HepG2 (cell line): Measurements from ENCODE around the gene OTUD1. TPM values are rescaled to one million over a fixed set of nuclear protein-coding genes. Genes with fewer than 3 reads are reported as not detected.

Source experiments
- ATAC-seq: fragments of 200-7000 bp; cut with Tn5 transposase; 3 replicates; pipeline ENCODE4 v1.9.1; 2020; ENCODE audit warnings: mild to moderate bottlenecking, moderate library complexity
- BruUV-seq: library from RNA; stranded (reverse); fragments of 400-500 nt; replicated peaks from 2 replicates; lab custom pipeline; 2021; lab: Mats Ljungman, UMichigan
- CTCF ChIA-PET: fragments of 300-600 bp; formaldehyde crosslinking; extraction: SDS; loops from one replicate; lab custom pipeline; 2021; ENCODE audit warnings: low total read pairs, inconsistent platforms, low intra/inter-chr PET ratio; lab: Yijun Ruan, JAX
- POLR2A ChIA-PET: fragments of 350-600 bp; sonication (Branson Sonifier 250); formaldehyde crosslinking; loops from one replicate; lab custom pipeline; 2020; ENCODE audit warnings: antibody characterized with exemption, inconsistent platforms; lab: Yijun Ruan, JAX
- DNase-seq: peaks from one replicate; pipeline ENCODE4 v3.0.0-alpha.2; 2015; ENCODE audit warnings: low spot score
- FAIRE-seq: peaks from 3 replicates; lab custom pipeline; 2011; peaks lifted over from hg19 to GRCh38; lab: Jason Lieb, UNC
- H2AFZ ChIP-seq: one replicate; pipeline ENCODE4 v1.6.1; 2011; ENCODE audit warnings: low read length, inconsistent platforms
- H3K27ac ChIP-seq: fragments of 300-600 bp; 3 replicates; pipeline ENCODE4 v1.8.0; 2011; ENCODE audit warnings: mixed run types, mild to moderate bottlenecking, mixed read lengths, low read length, inconsistent platforms; ENCODE audit not compliant: insufficient read depth; ENCODE audit errors: extremely low read length
- H3K27me3 ChIP-seq, 2 experiments: fragments of 200-600 bp in 1 of 2; 2 replicates in 1 of 2; 3 replicates in 1 of 2; pipeline versions ENCODE4 v1.6.0 to v1.8.0; 2011; ENCODE audit warnings: low read length in 2 of 2, mild to moderate bottlenecking in 2 of 2, moderate library complexity in 2 of 2, inconsistent platforms in 1 of 2; ENCODE audit not compliant: insufficient read depth in 2 of 2, control insufficient read depth in 1 of 2
- H3K36me3 ChIP-seq, 2 experiments: fragments of 200-600 bp in 1 of 2; replicated peaks in 1 of 2; 2 replicates in 1 of 2; 3 replicates in 1 of 2; pipeline versions ENCODE4 v1.5.1 to v1.8.0; 2011; ENCODE audit warnings: low read length in 2 of 2, inconsistent platforms in 1 of 2; ENCODE audit not compliant: insufficient read depth in 2 of 2, control insufficient read depth in 1 of 2
- H3K4me1 ChIP-seq: 2 replicates; pipeline ENCODE4 v1.5.1; 2012; ENCODE audit warnings: low read length, inconsistent platforms; ENCODE audit not compliant: insufficient read depth
- H3K4me2 ChIP-seq: 2 replicates; pipeline ENCODE4 v1.6.0; 2011; ENCODE audit warnings: low read depth, low read length, inconsistent platforms
- H3K4me3 ChIP-seq, 3 experiments: fragments of 200-600 bp in 1 of 3; sonication (generic), shearing (Covaris generic) in 1 of 3; replicated peaks in 1 of 3; 2 replicates each; pipeline ENCODE4 v1.5.1; 2011 to 2016; ENCODE audit warnings: low read length in 3 of 3, inconsistent platforms in 2 of 3, low read depth in 2 of 3, mild to moderate bottlenecking in 2 of 3, control low read depth in 1 of 3, mixed read lengths in 1 of 3; ENCODE audit not compliant: insufficient read depth in 1 of 3
- H3K79me2 ChIP-seq: one replicate; pipeline ENCODE4 v1.6.1; 2011; ENCODE audit warnings: low read length, inconsistent platforms; ENCODE audit not compliant: insufficient read depth
- H3K9ac ChIP-seq: 2 replicates; pipeline ENCODE4 v1.6.0; 2011; ENCODE audit warnings: mild to moderate bottlenecking, low read depth, low read length, inconsistent platforms; ENCODE audit not compliant: insufficient read depth
- H3K9me3 ChIP-seq: 2 replicates; pipeline ENCODE4 v1.5.1; 2012; ENCODE audit warnings: mild to moderate bottlenecking, low read length
- H4K20me1 ChIP-seq: 2 replicates; pipeline ENCODE4 v1.6.0; 2011; ENCODE audit warnings: inconsistent platforms, mild to moderate bottlenecking, low read length, moderate library complexity; ENCODE audit not compliant: insufficient read depth
- BCL3 ChIP-seq: sonication (generic); formaldehyde crosslinking; IDR thresholded peaks from 2 replicates; pipeline ENCODE4 v1.5.1; 2020; ENCODE audit warnings: mild to moderate bottlenecking, missing genetic modification reagents, moderate library complexity
- GLI4 ChIP-seq: sonication (generic); formaldehyde crosslinking; IDR thresholded peaks from 2 replicates; pipeline ENCODE4 v1.5.1; 2020; ENCODE audit warnings: missing genetic modification reagents, mild to moderate bottlenecking, moderate library complexity, borderline replicate concordance
- HCFC1 ChIP-seq: fragments of 150-350 bp; IDR thresholded peaks from 2 replicates; pipeline ENCODE4 v1.6.1; 2014; ENCODE audit warnings: low read depth, low read length
- KLF9 ChIP-seq: IDR thresholded peaks from 2 replicates; pipeline ENCODE4 v1.6.1; 2016; ENCODE audit warnings: low read depth
- MEF2D ChIP-seq: sonication (generic); formaldehyde crosslinking; IDR thresholded peaks from 2 replicates; pipeline ENCODE4 v1.5.1; 2020; ENCODE audit warnings: mild to moderate bottlenecking, missing genetic modification reagents
- NFKB2 ChIP-seq: sonication (generic); formaldehyde crosslinking; IDR thresholded peaks from 2 replicates; pipeline ENCODE4 v1.4.0; 2020; ENCODE audit warnings: missing genetic modification reagents, borderline replicate concordance
- SALL1 ChIP-seq: sonication (generic); formaldehyde crosslinking; IDR thresholded peaks from 2 replicates; pipeline ENCODE4 v1.8.0; 2022; ENCODE audit warnings: mild to moderate bottlenecking, missing genetic modification reagents
- TARDBP ChIP-seq: sonication (generic); formaldehyde crosslinking; IDR thresholded peaks from 2 replicates; pipeline ENCODE4 v1.8.0; 2022; ENCODE audit warnings: mild to moderate bottlenecking, missing genetic modification reagents
- ZNF513 ChIP-seq: sonication (generic); formaldehyde crosslinking; conservative IDR thresholded peaks from 2 replicates; pipeline ENCODE4 v1.5.0; 2020; ENCODE audit warnings: missing genetic modification reagents
- WGBS: methylation state at CpG from one replicate; pipeline ENCODE4 v1.1.6; 2017; ENCODE audit warnings: low lambda C conversion rate; 5-methylcytosine and 5-hydroxymethylcytosine counted together
- in situ Hi-C: cut with HindIII; loops from 2 replicates; pipeline ENCODE4 v1.10.0; 2017; ENCODE audit warnings: low pct_unique_long_range_greater_than_20kb; ENCODE audit not compliant: extremely low pct_ligation_motif_present
- intact Hi-C: fragments of 100-400 bp; cut with micrococcal nuclease; formaldehyde crosslinking; loops from one replicate; pipeline ENCODE4 v1.10.0; 2022; ENCODE audit not compliant: unreplicated experiment
- polyA plus RNA-seq, 8 experiments: library from polyadenylated mRNA; depleted of rRNA in 3 of 8; stranded (reverse) in 7 of 8; unstranded in 1 of 8; fragments of >200 nt; fragmentation: Illumina TruSeq in 4 of 8; extraction: Trizol in 4 of 8; gene quantifications; 2 replicates each; pipeline versions ENCODE4 v1.2.1 to v1.2.3, GENCODE V29; 2011 to 2016; ENCODE audit warnings: low read depth in 4 of 8, missing spikeins in 1 of 8, mixed read lengths in 1 of 8; ENCODE audit not compliant: insufficient read depth in 1 of 8
- total RNA-seq, 5 experiments: library from RNA; depleted of rRNA; stranded (reverse); fragments of >200 nt; fragmentation: Illumina TruSeq; extraction: Trizol; gene quantifications; 2 replicates each; pipeline ENCODE4 v1.2.3, GENCODE V29; 2016; ENCODE audit warnings: low read depth in 1 of 5

The OTUD1 gene
- total and polyA plus RNA-seq, 2 of the 13 experiments (the other 11 are each of a cell fraction or from before 2014, with no cell fraction given): 1.2 to 1.4 TPM

- no peak for ATAC-seq
- Histone ChIP-seq H3K4me2 (no peak overlapping the region), H3K79me2 (no peaks in the 10 kb centered on the region), H3K27ac (no peak overlapping the region), H4K20me1 (no peaks in the 10 kb centered on the region), H3K9me3 (no peaks in the 10 kb centered on the region), H2AFZ (no peak overlapping the region), H3K27me3 (peaks cover 0 to 3% of the 10 kb centered on the region in 2 experiments; a peak in 1 of 5 replicates), H3K4me3 (no peak overlapping the region), H3K36me3 (no peaks in the 10 kb centered on the region), H3K4me1 (no peaks in the 10 kb centered on the region), H3K9ac (no peak overlapping the region)
- ChIA-PET CTCF (no interaction called here), POLR2A (no interaction called here)
- no TSS peak for BruUV-seq
- in situ Hi-C loops (no loop called here), intact Hi-C loops (no loop called here)
- no peak for TF ChIP-seq MEF2D (CRISPR knock-in tag)
- no peak for TF ChIP-seq ZNF513 (CRISPR knock-in tag)
- no peak for TF ChIP-seq KLF9 (CRISPR knock-in tag)
- no peak for TF ChIP-seq SALL1
- TF ChIP-seq BCL3 (CRISPR knock-in tag): no peak
- no peak for TF ChIP-seq GLI4 (CRISPR knock-in tag)
- TF ChIP-seq HCFC1: no peak
- TF ChIP-seq NFKB2 (CRISPR knock-in tag): no peak
- no peak for TF ChIP-seq TARDBP (CRISPR knock-in tag)
- DNase-seq: no peak
- FAIRE-seq: no peak
- 28% methylated on average over 1 of the region's 1 CpG for WGBS
Observed at GRCh38 chr10:23417254-23417653, 21.6 kb upstream of the OTUD1 start.
